Mesendoderm (in vitro differentiated cells): ENCODE results near the gene BRCA2.
A peak's percentile ranks its signal among the peaks of the same experiment; 100 is the strongest.

Source experiments
- DNase-seq: peaks from one replicate; pipeline ENCODE4 v3.0.0; 2013
- H2AK5ac ChIP-seq: 2 replicates; pipeline ENCODE4 v1.6.1; 2013; ENCODE audit warnings: low read length, inconsistent platforms
- H2BK120ac ChIP-seq: 2 replicates; pipeline ENCODE4 v1.6.1; 2013; ENCODE audit warnings: low read depth, mild to moderate bottlenecking, low read length, moderate library complexity, mixed read lengths
- H2BK15ac ChIP-seq: replicated peaks from 2 replicates; pipeline ENCODE4 v1.6.1; 2013; ENCODE audit warnings: low read depth, mild to moderate bottlenecking, moderate library complexity
- H2BK5ac ChIP-seq: 2 replicates; pipeline ENCODE4 v1.6.1; 2013; ENCODE audit warnings: low read length, inconsistent platforms
- H3K18ac ChIP-seq: 2 replicates; pipeline ENCODE4 v1.6.1; 2013; ENCODE audit warnings: mild to moderate bottlenecking, low read length, mixed read lengths
- H3K23ac ChIP-seq: one replicate; pipeline ENCODE4 v1.6.1; 2013; ENCODE audit warnings: low read length
- H3K27ac ChIP-seq: 2 replicates; pipeline ENCODE4 v1.5.1; 2013; ENCODE audit warnings: low read depth, mild to moderate bottlenecking, inconsistent platforms, low read length, moderate library complexity
- H3K27me3 ChIP-seq: 2 replicates; pipeline ENCODE4 v1.6.1; 2013; ENCODE audit warnings: low read length, control low read depth, mild to moderate bottlenecking, inconsistent platforms; ENCODE audit not compliant: insufficient read depth, poor library complexity
- H3K36me3 ChIP-seq: 2 replicates; pipeline ENCODE4 v1.6.1; 2013; ENCODE audit warnings: low read length, inconsistent platforms; ENCODE audit not compliant: control insufficient read depth, insufficient read depth
- H3K4ac ChIP-seq: one replicate; pipeline ENCODE4 v1.6.1; 2013; ENCODE audit warnings: low read depth, mild to moderate bottlenecking, low read length, moderate library complexity
- H3K4me1 ChIP-seq: 2 replicates; pipeline ENCODE4 v1.6.1; 2013; ENCODE audit warnings: low read depth, low read length, inconsistent platforms; ENCODE audit not compliant: control insufficient read depth
- H3K4me2 ChIP-seq: 2 replicates; pipeline ENCODE4 v1.6.1; 2013; ENCODE audit warnings: low read length
- H3K4me3 ChIP-seq: 2 replicates; pipeline ENCODE4 v1.5.1; 2013; ENCODE audit warnings: mild to moderate bottlenecking, low read length
- H3K56ac ChIP-seq: one replicate; pipeline ENCODE4 v1.6.1; 2013; ENCODE audit warnings: low read length
- H3K79me1 ChIP-seq: 2 replicates; pipeline ENCODE4 v1.6.1; 2013; ENCODE audit warnings: low read length, inconsistent platforms
- H3K79me2 ChIP-seq: 2 replicates; pipeline ENCODE4 v1.6.1; 2013; ENCODE audit warnings: mild to moderate bottlenecking, low read length; ENCODE audit not compliant: control insufficient read depth, insufficient read depth
- H3K9ac ChIP-seq: 2 replicates; pipeline ENCODE4 v1.6.1; 2013; ENCODE audit warnings: low read length, inconsistent platforms
- H4K5ac ChIP-seq: one replicate; pipeline ENCODE4 v1.6.1; 2013; ENCODE audit warnings: low read length
- H4K8ac ChIP-seq: one replicate; pipeline ENCODE4 v1.6.1; 2013; ENCODE audit warnings: low read depth, mild to moderate bottlenecking, control low read depth, low read length, moderate library complexity
- WGBS: extraction: QIAGEN DNeasy Blood & Tissue Kit; methylation state at CpG from one replicate; pipeline ENCODE4 v1.1.7; 2013; ENCODE audit warnings: low lambda C conversion rate, missing lambda C conversion rate; ENCODE audit not compliant: insufficient coverage; ENCODE audit errors: extremely low coverage; 5-methylcytosine and 5-hydroxymethylcytosine counted together

Gene BRCA2

GRCh38 chr13:32376642-32377415 is 61.5 kb downstream of the BRCA2 start:
- no peak overlapping the region for H3K4me3 ChIP-seq

GRCh38 chr13:32378012-32378411 is 62.7 kb downstream of the BRCA2 start:
- Histone ChIP-seq H2AK5ac (no peak overlapping the region), H3K4me1 (no peaks in the 10 kb centered on the region), H4K5ac (no peak overlapping the region), H2BK15ac (no peak overlapping the region), H3K23ac (no peak overlapping the region), H3K79me1 (no peaks in the 10 kb centered on the region), H2BK120ac (no peak overlapping the region), H4K8ac (no peak overlapping the region), H3K4ac (no peak overlapping the region), H3K27ac (no peak overlapping the region), H3K9ac (no peak overlapping the region), H3K36me3 (no peaks in the 10 kb centered on the region), H3K4me3 (no peak overlapping the region), H3K79me2 (no peaks in the 10 kb centered on the region), H2BK5ac (no peak overlapping the region), H3K27me3 (no peaks in the 10 kb centered on the region), H3K4me2 (no peak overlapping the region), H3K18ac (no peak overlapping the region), H3K56ac (no peak overlapping the region)
- WGBS = no CpG with 5 or more reads among the region's 1 CpG
- no peak for DNase-seq

More at GRCh38 chr13:32376642-32377415, 61.5 kb downstream of the BRCA2 start:
- no peak overlapping the region for H3K9ac ChIP-seq
- H2AK5ac ChIP-seq = no peak overlapping the region
- H3K79me2 ChIP-seq = no peaks in the 10 kb centered on the region
- no peak overlapping the region for H2BK120ac ChIP-seq
- H3K4me2 ChIP-seq = no peak overlapping the region
- H2BK5ac ChIP-seq = no peak overlapping the region
- H3K18ac ChIP-seq = no peak overlapping the region
- H3K27ac ChIP-seq = no peak overlapping the region
- H3K23ac ChIP-seq = no peak overlapping the region
- no peak overlapping the region for H4K5ac ChIP-seq
- no peak overlapping the region for H2BK15ac ChIP-seq
- no peaks in the 10 kb centered on the region for H3K36me3 ChIP-seq
- no peak overlapping the region for H3K4ac ChIP-seq
- no peaks in the 10 kb centered on the region for H3K4me1 ChIP-seq
- H3K56ac ChIP-seq = no peak overlapping the region
- no peak overlapping the region for H4K8ac ChIP-seq
- no CpG with 5 or more reads among the region's 13 CpGs for WGBS
- H3K79me1 ChIP-seq = no peaks in the 10 kb centered on the region
- no peak for DNase-seq
- no peaks in the 10 kb centered on the region for H3K27me3 ChIP-seq

GRCh38 chr13:32381539-32381938 is 66.2 kb downstream of the BRCA2 start:
- Histone ChIP-seq H3K27ac (no peak overlapping the region), H3K4me1 (no peaks in the 10 kb centered on the region), H3K79me1 (no peaks in the 10 kb centered on the region), H3K4me3 (no peak overlapping the region), H3K23ac (no peak overlapping the region), H3K9ac (peak overlapping the region; percentile 4), H2AK5ac (no peak overlapping the region), H3K4ac (no peak overlapping the region), H3K27me3 (no peaks in the 10 kb centered on the region), H2BK5ac (no peak overlapping the region), H4K5ac (no peak overlapping the region), H2BK120ac (no peak overlapping the region), H3K56ac (peak overlapping the region; percentile 40), H3K18ac (no peak overlapping the region), H3K79me2 (no peaks in the 10 kb centered on the region), H3K36me3 (no peaks in the 10 kb centered on the region), H4K8ac (no peak overlapping the region), H3K4me2 (no peak overlapping the region), H2BK15ac (no peak overlapping the region)
- DNase-seq = peak; percentile 86
- no CpG with 5 or more reads among the region's 3 CpGs for WGBS

DNA sequence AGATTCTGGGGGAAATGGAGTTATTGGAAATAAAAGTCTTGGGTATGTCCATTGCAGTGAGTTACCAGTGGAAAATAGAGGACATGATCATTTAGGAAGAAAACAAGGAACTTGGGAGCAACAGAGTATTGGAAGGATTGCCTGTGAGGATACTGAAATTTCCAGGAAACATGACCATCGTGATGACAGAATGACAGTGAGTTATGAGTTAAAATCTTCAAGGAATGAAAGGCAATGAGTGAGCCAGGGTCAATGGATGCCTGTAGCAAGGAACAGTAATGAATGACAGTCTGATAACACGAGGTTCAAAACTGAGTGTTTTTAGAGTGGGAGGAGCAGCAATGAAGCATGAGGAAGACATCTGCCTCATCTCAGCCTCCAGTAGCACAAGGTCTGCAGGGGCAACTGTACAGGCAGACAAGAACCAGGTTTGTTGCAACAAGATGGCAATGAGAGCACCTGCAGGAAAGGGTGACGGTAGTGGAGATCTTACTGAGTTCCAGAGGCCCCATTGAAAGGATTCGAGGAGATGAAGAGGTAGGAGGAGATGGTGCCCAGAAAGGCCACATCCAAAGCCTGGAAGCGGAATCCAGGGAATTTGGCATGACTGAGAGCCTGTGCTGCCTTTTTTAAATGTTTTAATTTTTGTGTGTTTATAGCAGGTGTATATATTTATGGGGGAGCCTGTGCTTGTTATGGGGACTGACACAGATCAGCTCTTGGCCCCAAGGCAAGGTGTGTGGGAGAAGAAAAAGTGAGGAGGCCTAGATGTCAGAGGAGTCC is 68.7 kb downstream of the BRCA2 start:
- no peak overlapping the region for H3K9ac ChIP-seq
- H2BK5ac ChIP-seq = no peak overlapping the region
- no peaks in the 10 kb centered on the region for H3K4me1 ChIP-seq
- no peak for DNase-seq
- H3K56ac ChIP-seq = no peak overlapping the region
- no peak overlapping the region for H3K4me2 ChIP-seq
- no peaks in the 10 kb centered on the region for H3K79me2 ChIP-seq
- no peak overlapping the region for H3K27ac ChIP-seq
- no peak overlapping the region for H3K4ac ChIP-seq
- no peaks in the 10 kb centered on the region for H3K79me1 ChIP-seq
- no peak overlapping the region for H2AK5ac ChIP-seq
- H3K4me3 ChIP-seq = no peak overlapping the region
- no peak overlapping the region for H2BK120ac ChIP-seq
- H2BK15ac ChIP-seq = no peak overlapping the region
- H3K36me3 ChIP-seq = no peaks in the 10 kb centered on the region
- H4K5ac ChIP-seq = no peak overlapping the region
- H3K23ac ChIP-seq = no peak overlapping the region
- WGBS = no CpG with 5 or more reads among the region's 5 CpGs
- no peak overlapping the region for H3K18ac ChIP-seq
- no peaks in the 10 kb centered on the region for H3K27me3 ChIP-seq
- H4K8ac ChIP-seq = no peak overlapping the region

DNA sequence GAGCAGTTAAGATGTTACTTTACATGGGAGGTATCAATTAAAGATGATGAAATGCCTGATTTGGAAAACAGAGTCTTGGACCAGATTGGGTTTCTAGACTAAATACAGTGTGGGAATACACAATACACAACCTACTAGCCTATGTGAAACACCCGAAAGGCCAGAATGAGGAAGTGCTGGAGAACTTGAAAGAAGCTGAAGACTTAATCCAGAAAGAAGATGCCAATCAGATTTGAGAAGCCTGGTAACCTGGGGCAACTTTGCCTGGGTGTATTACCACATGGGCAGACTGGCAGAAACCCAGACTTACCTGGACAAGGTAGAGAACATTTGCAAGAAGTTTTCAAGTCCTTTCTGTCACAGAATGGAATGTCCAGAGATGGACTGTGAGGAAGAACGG is 69.4 kb downstream of the BRCA2 start:
- Histone ChIP-seq H3K18ac (no peak overlapping the region), H3K27me3 (no peaks in the 10 kb centered on the region), H3K79me1 (no peaks in the 10 kb centered on the region), H3K4me3 (no peak overlapping the region), H3K9ac (no peak overlapping the region), H2BK5ac (no peak overlapping the region), H3K36me3 (no peaks in the 10 kb centered on the region), H3K79me2 (no peaks in the 10 kb centered on the region), H4K8ac (no peak overlapping the region), H4K5ac (no peak overlapping the region), H3K56ac (no peak overlapping the region), H3K23ac (no peak overlapping the region), H2BK120ac (no peak overlapping the region), H2BK15ac (no peak overlapping the region), H3K27ac (no peak overlapping the region), H3K4ac (no peak overlapping the region), H3K4me1 (no peaks in the 10 kb centered on the region), H2AK5ac (no peak overlapping the region), H3K4me2 (no peak overlapping the region)
- no CpG with 5 or more reads among the region's 2 CpGs for whole genome bisulfite sequencing
- no peak for DNase-seq
